Rectal smooth muscle tissue (tissue), 1 donor: ENCODE data around the gene ADTRP.
A peak's percentile ranks its signal among the peaks of the same experiment; 100 is the strongest.

Experiments
- H3K27ac ChIP-seq: one replicate; pipeline ENCODE4 v1.7.0; 2013; ENCODE audit warnings: low read depth, low read length, inconsistent platforms
- H3K27me3 ChIP-seq: one replicate; pipeline ENCODE4 v1.7.0; 2013; ENCODE audit warnings: low read length; ENCODE audit not compliant: control insufficient read depth, insufficient read depth
- H3K36me3 ChIP-seq: one replicate; pipeline ENCODE4 v1.7.0; 2013; ENCODE audit warnings: low read length; ENCODE audit not compliant: control insufficient read depth, insufficient read depth
- H3K4me1 ChIP-seq: one replicate; pipeline ENCODE4 v1.7.0; 2013; ENCODE audit warnings: low read length; ENCODE audit not compliant: control insufficient read depth, insufficient read depth
- H3K4me3 ChIP-seq: one replicate; pipeline ENCODE4 v1.7.0; 2013; ENCODE audit warnings: low read length
- H3K9ac ChIP-seq: one replicate; pipeline ENCODE4 v1.7.0; 2013; ENCODE audit warnings: low read length

The ADTRP gene, protein sequence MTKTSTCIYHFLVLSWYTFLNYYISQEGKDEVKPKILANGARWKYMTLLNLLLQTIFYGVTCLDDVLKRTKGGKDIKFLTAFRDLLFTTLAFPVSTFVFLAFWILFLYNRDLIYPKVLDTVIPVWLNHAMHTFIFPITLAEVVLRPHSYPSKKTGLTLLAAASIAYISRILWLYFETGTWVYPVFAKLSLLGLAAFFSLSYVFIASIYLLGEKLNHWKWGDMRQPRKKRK

DNA sequence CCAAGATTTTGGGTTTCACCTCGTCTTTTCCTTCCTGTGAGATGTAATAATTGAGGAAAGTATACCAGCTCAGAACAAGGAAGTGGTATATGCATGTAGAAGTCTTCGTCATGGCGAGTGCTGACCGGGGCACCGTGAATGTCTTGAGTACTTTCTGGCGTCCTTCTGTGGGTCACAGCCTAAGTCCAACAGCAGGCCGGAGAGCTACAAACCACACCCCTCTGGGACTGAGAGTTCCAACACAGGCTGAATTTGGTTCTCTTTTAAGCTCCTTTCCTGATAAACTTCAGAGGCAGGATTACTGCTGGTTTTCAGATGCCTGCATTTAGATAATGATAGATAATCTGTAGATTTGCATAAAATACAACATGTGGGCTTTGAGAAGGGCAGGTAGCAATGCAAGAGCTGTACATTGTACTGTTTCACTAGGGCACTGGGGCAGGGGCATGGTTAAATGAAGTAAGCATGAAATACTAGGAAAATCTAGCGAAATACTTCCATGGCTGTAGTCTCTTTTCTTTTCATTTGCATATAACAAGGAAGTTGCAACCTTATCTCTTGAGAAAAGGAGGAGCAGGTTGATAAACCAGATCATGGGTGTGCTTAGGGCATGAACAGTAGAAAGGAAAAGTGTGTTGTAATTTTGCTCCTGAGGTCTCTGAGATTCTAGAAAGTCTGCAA, at the start of gene ADTRP:
Gene ADTRP, minus strand, starts transcription at position 156 of the 681 bp plus-strand sequence. Its CDS starts 44 bp downstream, at position 112.
- no peaks in the 10 kb centered on the region for H3K27me3 ChIP-seq
- no peaks in the 10 kb centered on the region for H3K4me1 ChIP-seq
- no peaks in the 10 kb centered on the region for H3K36me3 ChIP-seq
- H3K4me3 ChIP-seq, result peak within 1 kb of the TSS; percentile 47
- H3K9ac ChIP-seq, result no peak within 1 kb of the TSS
- H3K27ac ChIP-seq, result no peak within 1 kb of the TSS

DNA sequence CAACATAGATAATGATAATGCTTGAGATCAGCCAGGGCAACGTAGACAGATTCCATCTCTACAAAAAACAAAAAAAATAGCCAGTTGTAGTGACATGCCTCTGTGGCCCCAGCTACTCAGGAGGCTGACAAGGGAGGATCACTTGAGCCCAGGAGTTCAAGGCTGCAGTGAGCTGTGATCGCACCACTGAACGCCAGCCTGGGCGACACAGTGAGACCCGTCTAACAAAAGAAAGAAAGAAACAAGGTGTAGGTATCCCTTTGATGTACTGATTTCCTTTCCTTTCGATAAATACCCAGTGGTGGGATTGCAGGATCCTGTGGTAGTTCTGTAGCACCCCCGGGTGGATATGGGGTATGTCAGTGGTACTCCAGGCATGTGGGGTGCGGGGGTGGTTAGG, 48.2 kb upstream of the ADTRP start:
- Histone ChIP-seq H3K27ac (no peak overlapping the region), H3K36me3 (no peaks in the 10 kb centered on the region), H3K4me1 (no peaks in the 10 kb centered on the region), H3K9ac (no peak overlapping the region), H3K27me3 (no peaks in the 10 kb centered on the region), H3K4me3 (no peak overlapping the region)

DNA sequence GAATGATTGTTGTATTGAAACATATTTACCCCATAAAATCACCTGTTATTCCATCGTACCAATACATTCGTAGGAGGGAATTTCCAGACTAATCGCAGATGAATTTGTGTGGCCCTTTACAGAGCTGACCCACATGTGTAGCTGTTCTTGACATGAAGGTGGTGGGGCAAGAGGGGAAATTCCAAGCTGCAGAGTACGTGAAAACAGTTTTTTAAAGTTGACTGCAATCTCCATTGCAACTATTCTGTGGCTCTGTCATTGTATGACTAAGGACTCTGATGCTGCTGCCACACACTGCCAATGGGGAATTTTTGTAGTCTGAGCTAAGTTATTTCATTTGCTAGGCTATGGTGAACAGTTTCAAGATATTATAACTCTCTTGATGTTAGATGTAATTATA, 46.4 kb upstream of the ADTRP start:
- H3K27me3 ChIP-seq, result no peaks in the 10 kb centered on the region
- no peaks in the 10 kb centered on the region for H3K36me3 ChIP-seq
- H3K27ac ChIP-seq, result no peak overlapping the region
- no peak overlapping the region for H3K4me3 ChIP-seq
- no peaks in the 10 kb centered on the region for H3K4me1 ChIP-seq
- no peak overlapping the region for H3K9ac ChIP-seq

DNA sequence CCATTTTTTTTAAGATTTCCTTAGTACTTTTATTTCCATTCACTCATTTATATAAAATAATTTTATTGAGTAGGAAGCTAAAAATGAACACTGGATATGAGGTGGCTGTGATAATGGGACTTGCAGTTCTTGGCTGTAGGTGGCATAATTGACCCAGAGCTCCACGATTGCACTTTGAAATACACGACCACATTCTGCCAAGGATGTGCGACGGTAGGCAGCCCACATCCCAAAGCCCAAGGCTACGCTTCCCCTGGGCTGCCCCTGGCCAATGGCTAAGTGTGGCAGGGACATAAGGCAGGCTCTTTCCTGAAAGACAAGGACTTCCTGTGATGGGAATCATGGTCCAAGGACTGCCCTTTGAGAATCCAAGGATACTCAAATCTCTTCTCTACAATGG, 43.7 kb upstream of the ADTRP start:
- Histone ChIP-seq H3K36me3 (no peaks in the 10 kb centered on the region), H3K9ac (no peak overlapping the region), H3K27ac (no peak overlapping the region), H3K27me3 (no peaks in the 10 kb centered on the region), H3K4me1 (no peaks in the 10 kb centered on the region), H3K4me3 (no peak overlapping the region)

DNA sequence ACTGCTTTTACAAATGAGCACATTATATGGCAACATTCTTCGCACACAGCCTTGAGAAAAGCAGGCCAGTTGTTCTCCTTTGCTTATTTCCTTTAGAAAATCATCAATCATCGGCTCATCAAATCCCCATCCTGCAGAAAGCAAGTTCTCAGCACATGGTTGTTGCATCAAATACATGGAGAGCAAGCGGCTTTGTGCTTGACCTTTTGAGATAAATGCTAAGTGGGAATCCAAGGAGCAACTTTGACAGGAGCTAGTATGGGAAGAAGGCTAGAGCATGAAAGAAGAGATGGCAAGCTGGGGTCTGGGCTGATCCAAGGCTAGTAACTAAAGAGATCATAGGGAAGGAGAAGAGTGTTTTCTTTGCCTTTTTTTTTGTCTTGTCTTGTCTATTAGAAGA, 43.2 kb upstream of the ADTRP start:
- H3K4me3 ChIP-seq, result no peak overlapping the region
- no peaks in the 10 kb centered on the region for H3K4me1 ChIP-seq
- no peaks in the 10 kb centered on the region for H3K27me3 ChIP-seq
- no peak overlapping the region for H3K9ac ChIP-seq
- no peaks in the 10 kb centered on the region for H3K36me3 ChIP-seq
- H3K27ac ChIP-seq, result no peak overlapping the region

DNA sequence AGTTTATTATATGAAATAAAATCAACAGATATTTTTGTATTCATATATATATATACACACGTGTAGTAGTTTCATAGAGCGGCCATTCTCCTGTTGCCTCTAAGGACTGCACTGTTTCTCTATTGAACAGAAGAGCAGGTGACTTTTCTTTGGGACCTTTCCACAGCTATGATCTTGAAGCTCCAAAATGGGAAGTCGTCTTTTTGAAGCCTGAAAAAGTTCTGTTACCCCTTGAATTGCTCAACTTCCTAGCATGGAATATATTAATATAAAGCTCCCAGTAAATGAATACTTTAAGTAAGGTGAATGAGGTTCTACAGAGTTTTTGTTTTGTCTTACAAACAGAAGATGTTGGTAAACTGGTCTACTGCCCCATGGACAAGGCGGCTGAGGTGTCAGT, 42.2 kb upstream of the ADTRP start:
- H3K4me3 ChIP-seq, result no peak overlapping the region
- H3K27ac ChIP-seq, result no peak overlapping the region
- H3K9ac ChIP-seq, result no peak overlapping the region
- no peaks in the 10 kb centered on the region for H3K36me3 ChIP-seq
- H3K27me3 ChIP-seq, result no peaks in the 10 kb centered on the region
- no peaks in the 10 kb centered on the region for H3K4me1 ChIP-seq

DNA sequence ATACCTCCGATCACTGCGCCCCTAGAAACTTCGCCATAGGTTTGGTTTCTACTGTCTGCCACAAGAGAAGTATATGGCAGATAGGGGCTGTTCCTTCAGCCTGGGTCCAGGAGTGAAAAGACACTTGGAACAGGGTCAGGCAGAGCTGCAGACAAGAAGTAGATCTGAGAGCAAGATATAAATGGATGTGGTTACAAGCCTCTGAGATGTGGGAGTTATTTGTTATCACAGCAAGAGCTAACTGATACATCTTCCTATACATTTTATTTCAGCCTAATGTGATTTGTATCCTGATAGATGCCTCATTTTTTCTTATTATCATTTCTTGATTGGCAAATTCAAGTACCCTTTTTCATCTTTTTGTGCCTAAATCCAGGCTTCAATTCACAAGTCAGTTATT, 40.9 kb upstream of the ADTRP start:
- Histone ChIP-seq H3K4me1 (no peaks in the 10 kb centered on the region), H3K27me3 (no peaks in the 10 kb centered on the region), H3K4me3 (no peak overlapping the region), H3K9ac (no peak overlapping the region), H3K27ac (no peak overlapping the region), H3K36me3 (no peaks in the 10 kb centered on the region)

DNA sequence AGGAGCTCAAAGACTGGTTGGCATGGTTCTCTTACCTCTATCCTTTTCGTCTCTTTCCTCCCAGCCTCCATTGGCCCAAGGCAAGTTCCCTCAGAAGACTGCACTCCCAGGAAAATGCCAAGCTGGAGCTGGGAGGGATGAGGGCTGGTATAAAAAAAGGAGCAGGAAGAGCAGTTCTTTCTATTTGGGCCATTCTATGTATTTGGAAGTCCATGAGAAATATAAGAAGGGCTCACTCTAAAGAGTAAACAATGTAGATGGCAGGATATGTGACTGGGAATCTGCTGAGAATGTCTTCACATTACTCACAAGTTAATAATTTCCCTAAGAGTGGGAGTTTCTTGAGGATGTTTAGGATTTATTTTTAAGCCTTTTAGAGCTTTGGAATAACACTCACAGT, 36.6 kb upstream of the ADTRP start:
- no peak overlapping the region for H3K9ac ChIP-seq
- H3K4me3 ChIP-seq, result no peak overlapping the region
- H3K4me1 ChIP-seq, result peaks cover under 1% of the 10 kb centered on the region
- H3K36me3 ChIP-seq, result no peaks in the 10 kb centered on the region
- H3K27ac ChIP-seq, result no peak overlapping the region
- no peaks in the 10 kb centered on the region for H3K27me3 ChIP-seq

DNA sequence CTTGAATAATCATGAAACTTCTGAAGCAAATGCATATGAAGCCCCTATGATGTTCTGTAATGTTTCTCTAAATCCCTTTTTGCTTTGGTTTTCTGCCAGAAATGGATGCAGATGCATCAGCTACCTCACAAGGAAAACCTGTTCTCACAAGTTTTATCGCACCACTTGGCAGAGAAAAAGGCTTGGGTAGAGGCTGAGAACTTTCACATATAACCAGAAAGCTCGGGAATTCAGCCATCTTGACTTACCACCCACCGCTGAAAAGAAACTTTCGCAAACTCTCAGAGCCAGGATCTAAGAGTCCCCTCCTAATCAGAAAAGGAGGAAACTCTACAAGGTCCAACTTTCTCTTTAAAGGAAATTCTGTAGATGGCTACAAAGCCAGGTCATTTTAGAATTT, 36.2 kb upstream of the ADTRP start:
- Histone ChIP-seq H3K4me3 (no peak overlapping the region), H3K9ac (no peak overlapping the region), H3K4me1 (peaks cover 5% of the 10 kb centered on the region), H3K36me3 (no peaks in the 10 kb centered on the region), H3K27ac (no peak overlapping the region), H3K27me3 (no peaks in the 10 kb centered on the region)

DNA sequence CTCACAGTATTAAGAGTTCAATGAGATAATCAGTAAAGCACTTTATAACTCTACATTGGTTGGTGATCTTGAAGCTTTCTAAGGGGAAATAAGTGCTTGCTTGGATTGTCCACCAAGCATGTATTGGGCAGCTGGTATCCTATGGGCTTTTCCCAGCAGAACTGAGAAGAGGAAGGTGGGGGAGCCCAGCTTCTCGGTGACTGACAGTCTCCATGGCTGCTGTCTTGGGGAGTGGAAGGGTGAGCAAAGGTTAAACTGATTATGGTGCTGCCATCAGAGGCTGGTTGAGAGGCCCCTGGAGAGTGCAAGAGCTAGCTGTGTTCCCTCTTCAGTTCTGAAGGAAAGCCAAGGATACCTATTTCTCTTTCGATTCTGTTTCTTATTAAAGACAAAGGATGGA, 35.5 kb upstream of the ADTRP start:
- Histone ChIP-seq H3K4me1 (peaks cover 5% of the 10 kb centered on the region), H3K9ac (no peak overlapping the region), H3K36me3 (no peaks in the 10 kb centered on the region), H3K27me3 (no peaks in the 10 kb centered on the region), H3K27ac (no peak overlapping the region), H3K4me3 (no peak overlapping the region)

DNA sequence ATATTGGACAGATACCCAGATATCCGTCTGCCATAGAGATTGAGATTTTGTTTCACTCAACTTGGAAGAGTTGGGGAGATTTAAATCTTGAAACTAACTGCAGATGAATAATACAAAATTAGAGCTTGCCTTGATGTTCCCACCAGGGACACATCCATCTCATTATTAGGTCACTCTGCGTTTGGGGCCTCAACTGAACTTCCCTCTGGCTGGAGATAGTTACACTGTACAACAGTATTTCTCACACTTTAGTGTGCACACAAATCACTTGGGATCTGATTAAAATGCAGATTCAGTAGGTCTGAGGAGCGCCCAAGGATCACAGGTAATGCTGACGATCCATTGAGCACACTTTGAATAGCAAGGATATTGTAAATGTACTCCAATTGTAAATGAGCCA, 35.0 kb upstream of the ADTRP start:
- no peak overlapping the region for H3K4me3 ChIP-seq
- H3K9ac ChIP-seq, result no peak overlapping the region
- H3K27me3 ChIP-seq, result no peaks in the 10 kb centered on the region
- H3K27ac ChIP-seq, result no peak overlapping the region
- H3K36me3 ChIP-seq, result no peaks in the 10 kb centered on the region
- H3K4me1 ChIP-seq, result peaks cover 5% of the 10 kb centered on the region

DNA sequence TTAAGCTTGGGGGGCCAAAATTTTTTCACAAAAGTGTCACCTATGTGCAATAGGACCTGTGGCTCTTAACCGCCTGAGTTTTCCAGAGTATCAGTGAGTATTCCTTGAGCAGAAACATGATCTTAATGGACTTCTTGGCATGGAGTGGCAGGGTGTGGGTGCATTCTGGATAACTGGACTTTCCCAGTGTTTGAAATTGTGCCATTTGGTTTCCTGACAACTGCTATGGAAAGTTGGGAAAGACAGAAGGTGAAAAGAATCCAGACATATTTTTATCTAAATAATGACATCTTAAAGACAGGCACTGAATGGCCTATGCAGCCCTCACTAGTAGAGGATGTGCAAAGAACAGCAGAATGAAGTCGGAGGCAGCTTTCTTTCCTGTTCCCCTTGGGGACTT, 34.3 kb upstream of the ADTRP start:
- Histone ChIP-seq H3K4me1 (peaks cover 5% of the 10 kb centered on the region), H3K4me3 (no peak overlapping the region), H3K9ac (no peak overlapping the region), H3K36me3 (no peaks in the 10 kb centered on the region), H3K27ac (no peak overlapping the region), H3K27me3 (no peaks in the 10 kb centered on the region)

DNA sequence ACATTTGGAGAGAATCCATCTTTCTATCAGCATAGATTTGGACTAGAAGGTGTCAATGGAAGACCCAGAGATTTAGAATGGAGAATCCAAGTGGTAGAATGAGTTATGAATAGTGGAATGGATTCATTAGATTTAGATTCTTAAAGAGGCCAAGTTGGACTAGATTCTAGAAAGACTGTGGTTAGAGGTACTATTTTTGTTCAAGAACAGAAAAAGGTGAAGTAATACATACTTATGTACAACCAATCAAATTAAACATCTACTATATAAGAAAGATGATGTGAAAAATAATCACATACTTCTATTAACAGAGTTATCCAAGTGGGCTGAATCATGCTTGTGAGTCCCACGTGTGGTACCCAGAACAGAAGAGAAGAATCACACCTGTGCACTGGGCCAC, 33.8 kb upstream of the ADTRP start:
- Histone ChIP-seq H3K9ac (no peak overlapping the region), H3K36me3 (no peaks in the 10 kb centered on the region), H3K4me3 (no peak overlapping the region), H3K4me1 (peaks cover 5% of the 10 kb centered on the region), H3K27me3 (no peaks in the 10 kb centered on the region), H3K27ac (no peak overlapping the region)
